Progenitor cell of endocrine pancreas (in vitro differentiated cells): ENCODE results near the gene CST3. TPM values are rescaled to one million over a fixed set of nuclear protein-coding genes. Genes with fewer than 3 reads are reported as not detected.
"Not testable (repeated sequence)": the region's sequence is repeated elsewhere in the genome, so short reads cannot be mapped to it uniquely, and the experiment has no call there.

Experiments used
- DNase-seq: peaks from one replicate; pipeline ENCODE4 v3.0.0; 2021; ENCODE audit warnings: low spot score; ENCODE audit not compliant: unreplicated experiment
- H3K27ac Mint-ChIP-seq: 2 replicates; pipeline ENCODE4 v1.8.0; 2021; ENCODE audit warnings: mild to moderate bottlenecking, moderate library complexity, mixed read lengths
- H3K27me3 Mint-ChIP-seq: 2 replicates; pipeline ENCODE4 v1.8.0; 2021; ENCODE audit warnings: mixed read lengths
- H3K36me3 Mint-ChIP-seq: 2 replicates; pipeline ENCODE4 v1.8.0; 2022; ENCODE audit warnings: mixed read lengths; ENCODE audit not compliant: insufficient read depth
- H3K4me1 Mint-ChIP-seq: 2 replicates; pipeline ENCODE4 v1.8.0; 2021; ENCODE audit warnings: low read depth, mixed read lengths
- H3K4me3 Mint-ChIP-seq: 2 replicates; pipeline ENCODE4 v1.8.0; 2021; ENCODE audit warnings: low read depth, mild to moderate bottlenecking, moderate library complexity, mixed read lengths
- H3K9me3 Mint-ChIP-seq: 2 replicates; pipeline ENCODE4 v1.8.0; 2021; ENCODE audit warnings: low read depth, mixed read lengths
- total RNA-seq: library from RNA; stranded (reverse); gene quantifications from 2 replicates; pipeline ENCODE4 v1.2.1, GENCODE V29; 2021
- TF ChIP-seq, protein P1 (sequence below): fragments of 200-600 bp; sonication (generic); IDR thresholded peaks from one replicate; pipeline ENCODE4 v1.5.0; 2021; ENCODE audit warnings: antibody characterized with exemption, mild to moderate bottlenecking; ENCODE audit not compliant: unreplicated experiment

The CST3 gene
- total RNA-seq, 1 donor from 2014 or later, result 257 TPM

DNA sequence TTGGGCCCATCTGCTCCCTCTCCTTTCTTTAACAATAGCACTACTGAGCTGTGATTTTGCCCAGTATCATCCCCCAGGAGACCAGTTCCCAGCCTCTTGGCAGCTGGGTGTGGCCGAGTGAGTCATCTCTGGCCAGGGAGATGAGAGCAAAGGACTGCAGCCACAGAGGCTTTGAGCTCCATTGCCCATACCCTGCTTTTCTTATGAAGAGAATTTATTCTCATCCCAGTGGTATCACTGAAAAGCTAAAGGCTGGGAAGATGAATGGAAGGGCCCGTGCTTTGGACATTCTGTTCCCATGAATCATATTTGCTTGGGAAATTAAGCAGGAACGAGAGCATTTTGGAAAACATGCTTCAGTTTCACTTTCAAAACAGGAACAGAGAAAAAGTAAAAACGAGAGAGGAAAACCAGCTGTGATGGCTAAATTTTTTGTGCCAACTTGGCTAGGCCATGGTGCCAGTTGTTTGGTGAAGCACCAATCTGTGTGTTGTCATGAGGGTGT is 14.9 kb downstream of the CST3 start:
- Mint-ChIP-seq H3K27me3 (no peaks in the 10 kb centered on the region), H3K4me1 (peaks cover 8% of the 10 kb centered on the region), H3K27ac (no peak overlapping the region), H3K9me3 (peaks cover 3% of the 10 kb centered on the region), H3K36me3 (peaks cover 1% of the 10 kb centered on the region), H3K4me3 (no peak overlapping the region)
- TF ChIP-seq, protein P1, sequence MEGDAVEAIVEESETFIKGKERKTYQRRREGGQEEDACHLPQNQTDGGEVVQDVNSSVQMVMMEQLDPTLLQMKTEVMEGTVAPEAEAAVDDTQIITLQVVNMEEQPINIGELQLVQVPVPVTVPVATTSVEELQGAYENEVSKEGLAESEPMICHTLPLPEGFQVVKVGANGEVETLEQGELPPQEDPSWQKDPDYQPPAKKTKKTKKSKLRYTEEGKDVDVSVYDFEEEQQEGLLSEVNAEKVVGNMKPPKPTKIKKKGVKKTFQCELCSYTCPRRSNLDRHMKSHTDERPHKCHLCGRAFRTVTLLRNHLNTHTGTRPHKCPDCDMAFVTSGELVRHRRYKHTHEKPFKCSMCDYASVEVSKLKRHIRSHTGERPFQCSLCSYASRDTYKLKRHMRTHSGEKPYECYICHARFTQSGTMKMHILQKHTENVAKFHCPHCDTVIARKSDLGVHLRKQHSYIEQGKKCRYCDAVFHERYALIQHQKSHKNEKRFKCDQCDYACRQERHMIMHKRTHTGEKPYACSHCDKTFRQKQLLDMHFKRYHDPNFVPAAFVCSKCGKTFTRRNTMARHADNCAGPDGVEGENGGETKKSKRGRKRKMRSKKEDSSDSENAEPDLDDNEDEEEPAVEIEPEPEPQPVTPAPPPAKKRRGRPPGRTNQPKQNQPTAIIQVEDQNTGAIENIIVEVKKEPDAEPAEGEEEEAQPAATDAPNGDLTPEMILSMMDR, result no peak
- DNase-seq, result no peak

DNA sequence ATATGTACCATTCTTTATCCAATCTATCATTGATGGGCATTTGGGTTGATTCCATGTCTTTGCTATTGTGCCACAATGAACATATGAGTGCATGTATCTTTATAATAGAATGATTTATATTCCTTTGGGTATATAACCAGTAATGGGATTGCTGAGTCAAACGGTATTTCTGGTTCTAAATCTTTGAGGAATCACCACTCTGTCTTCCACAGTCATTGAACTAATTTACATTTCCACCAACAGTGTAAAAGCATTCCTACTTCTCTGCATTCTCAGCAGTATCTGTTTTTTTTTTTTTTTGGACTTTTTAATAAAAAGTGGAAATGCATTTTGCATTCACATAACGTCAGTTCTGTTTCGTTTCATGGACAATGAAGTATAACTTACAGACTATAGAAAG is 15.4 kb downstream of the CST3 start:
- not testable (repeated sequence) for H3K36me3 Mint-ChIP-seq, H3K27me3 Mint-ChIP-seq, H3K4me1 Mint-ChIP-seq, H3K27ac Mint-ChIP-seq, DNase-seq, H3K4me3 Mint-ChIP-seq, H3K9me3 Mint-ChIP-seq

- H3K9me3 Mint-ChIP-seq, H3K4me1 Mint-ChIP-seq, H3K27me3 Mint-ChIP-seq, H3K4me3 Mint-ChIP-seq, H3K36me3 Mint-ChIP-seq, DNase-seq: not testable (repeated sequence)
- H3K27ac Mint-ChIP-seq, result peak overlapping the region; percentile 38
Measured at GRCh38 chr20:23620670-23621386, 16.9 kb downstream of the CST3 start.

DNA sequence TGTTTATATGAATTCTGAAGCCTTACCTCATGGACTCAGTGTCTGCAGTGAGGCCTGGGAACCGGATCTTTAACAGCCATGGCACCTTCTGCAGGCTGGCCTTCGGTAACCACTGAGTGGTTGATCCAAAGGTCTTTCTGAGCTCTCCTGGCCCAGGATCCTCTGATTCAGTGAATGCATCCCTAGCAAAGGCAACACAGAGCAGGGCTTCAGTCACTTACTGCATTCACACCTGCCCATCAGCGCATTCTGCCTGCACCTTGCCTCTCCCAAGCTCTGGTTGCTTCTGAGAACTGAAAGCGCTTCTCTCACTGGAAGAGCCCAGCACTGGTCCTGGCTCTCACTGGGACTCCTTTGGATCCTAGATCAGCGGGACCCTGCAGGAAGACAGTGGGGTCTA is 23.6 kb downstream of the CST3 start:
- Mint-ChIP-seq H3K9me3 (peaks cover 7% of the 10 kb centered on the region), H3K27ac (no peak overlapping the region), H3K4me1 (no peaks in the 10 kb centered on the region), H3K4me3 (no peak overlapping the region), H3K27me3 (peaks cover 3% of the 10 kb centered on the region), H3K36me3 (no peaks in the 10 kb centered on the region)
- TF ChIP-seq, protein P1, result no peak
- DNase-seq, result no peak

- TF ChIP-seq, protein P1, result no peak
- peaks cover 7% of the 10 kb centered on the region for H3K9me3 Mint-ChIP-seq
- no peak for DNase-seq
- H3K4me1 Mint-ChIP-seq, result no peaks in the 10 kb centered on the region
- no peaks in the 10 kb centered on the region for H3K36me3 Mint-ChIP-seq
- no peak overlapping the region for H3K27ac Mint-ChIP-seq
- no peak overlapping the region for H3K4me3 Mint-ChIP-seq
- peaks cover 3% of the 10 kb centered on the region for H3K27me3 Mint-ChIP-seq
Measured at GRCh38 chr20:23613676-23614075, 24.1 kb downstream of the CST3 start.

- Mint-ChIP-seq H3K36me3 (no peaks in the 10 kb centered on the region), H3K4me3 (no peak overlapping the region), H3K9me3 (peaks cover 4% of the 10 kb centered on the region), H3K4me1 (no peaks in the 10 kb centered on the region), H3K27ac (no peak overlapping the region), H3K27me3 (peaks cover 3% of the 10 kb centered on the region)
- no peak for DNase-seq
- TF ChIP-seq, protein P1, result no peak
Measured at GRCh38 chr20:23612396-23612795, 25.4 kb downstream of the CST3 start.
